CD14-positive monocyte (primary cell): ENCODE measurements around the gene MTUS2. TPM values are rescaled to one million over a fixed set of nuclear protein-coding genes. Genes with fewer than 3 reads are reported as not detected.

Source experiments
- DNase-seq, 3 donors: peaks; one replicate each; pipeline ENCODE4 v3.0.0-alpha.2; 2011 to 2022
- H2AFZ ChIP-seq: 2 replicates; pipeline ENCODE4 v1.6.0; 2012; ENCODE audit warnings: mild to moderate bottlenecking, low read depth, low read length, inconsistent platforms; ENCODE audit not compliant: insufficient read depth, poor library complexity, severe bottlenecking
- H3K27ac ChIP-seq, 2 donors: 1 replicate in 1 of 2; 2 replicates in 1 of 2; pipeline ENCODE4 v1.5.1; 2012 to 2013; ENCODE audit warnings: low read length in 2 of 2, control low read depth in 1 of 2, inconsistent platforms in 1 of 2, low read depth in 1 of 2, mild to moderate bottlenecking in 1 of 2
- H3K27me3 ChIP-seq, 2 donors: one replicate each; pipeline versions ENCODE4 v1.6.0 to v1.6.1; 2011 to 2013; ENCODE audit warnings: low read length in 2 of 2; ENCODE audit not compliant: control insufficient read depth in 2 of 2, insufficient read depth in 2 of 2
- H3K36me3 ChIP-seq, 2 donors: replicated peaks in 1 of 2; 1 replicate in 1 of 2; 2 replicates in 1 of 2; pipeline versions ENCODE4 v1.5.1 to v1.6.1; 2012 to 2013; ENCODE audit warnings: low read length in 2 of 2, control low read depth in 1 of 2, inconsistent platforms in 1 of 2, mild to moderate bottlenecking in 1 of 2; ENCODE audit not compliant: insufficient read depth in 2 of 2, control insufficient read depth in 1 of 2
- H3K4me1 ChIP-seq, 2 donors: 1 replicate in 1 of 2; 2 replicates in 1 of 2; pipeline versions ENCODE4 v1.5.1 to v1.6.1; 2012 to 2013; ENCODE audit warnings: low read length in 2 of 2, control low read depth in 1 of 2, inconsistent platforms in 1 of 2, mild to moderate bottlenecking in 1 of 2, moderate library complexity in 1 of 2; ENCODE audit not compliant: insufficient read depth in 2 of 2, control insufficient read depth in 1 of 2
- H3K4me2 ChIP-seq: replicated peaks from 2 replicates; pipeline ENCODE3; 2012; ENCODE audit warnings: low read length, moderate library complexity, mild to moderate bottlenecking; ENCODE audit not compliant: poor library complexity, severe bottlenecking; ENCODE audit errors: extremely low read depth
- H3K4me3 ChIP-seq, 3 experiments: fragments of 200-600 bp in 1 of 3; sonication (generic) in 1 of 3; replicated peaks in 1 of 3; 1 replicate in 2 of 3; 2 replicates in 1 of 3; pipeline ENCODE4 v1.5.1; 2011 to 2013; ENCODE audit warnings: low read length in 3 of 3, mild to moderate bottlenecking in 3 of 3, control low read depth in 2 of 3, low read depth in 2 of 3, inconsistent platforms in 1 of 3, moderate library complexity in 1 of 3
- H3K79me2 ChIP-seq: 2 replicates; pipeline ENCODE4 v1.6.0; 2012; ENCODE audit warnings: mild to moderate bottlenecking, control low read depth, inconsistent platforms, low read length, moderate library complexity; ENCODE audit not compliant: insufficient read depth
- H3K9ac ChIP-seq: 2 replicates; pipeline ENCODE4 v1.6.0; 2017; ENCODE audit warnings: low read length, mild to moderate bottlenecking; ENCODE audit not compliant: insufficient read depth, poor library complexity, severe bottlenecking
- H3K9me3 ChIP-seq, 2 donors: replicated peaks in 1 of 2; 1 replicate in 1 of 2; 2 replicates in 1 of 2; pipeline versions ENCODE4 v1.5.1 to v1.6.1; 2012 to 2013; ENCODE audit warnings: low read length in 2 of 2, control low read depth in 1 of 2; ENCODE audit not compliant: control insufficient read depth in 1 of 2, insufficient read depth in 1 of 2
- H4K20me1 ChIP-seq: 2 replicates; pipeline ENCODE4 v1.6.0; 2012; ENCODE audit warnings: mild to moderate bottlenecking, low read length, control low read depth, moderate library complexity; ENCODE audit not compliant: insufficient read depth
- H3K27ac Mint-ChIP-seq, 7 donors: one replicate each; pipeline ENCODE4 v1.8.0; 2020; ENCODE audit warnings: mild to moderate bottlenecking in 7 of 7, mixed read lengths in 7 of 7, moderate library complexity in 6 of 7, inconsistent platforms in 2 of 7
- H3K27me3 Mint-ChIP-seq, 3 donors: one replicate each; pipeline ENCODE4 v1.8.0; 2021 to 2022; ENCODE audit warnings: low read depth in 3 of 3, mild to moderate bottlenecking in 3 of 3, mixed read lengths in 3 of 3, moderate library complexity in 3 of 3, inconsistent platforms in 1 of 3
- H3K36me3 Mint-ChIP-seq, 2 donors: one replicate each; pipeline ENCODE4 v1.8.0; 2020; ENCODE audit warnings: mixed read lengths in 2 of 2, inconsistent platforms in 1 of 2, mild to moderate bottlenecking in 1 of 2
- H3K4me1 Mint-ChIP-seq: one replicate; pipeline ENCODE4 v1.8.0; 2020; ENCODE audit warnings: mild to moderate bottlenecking, mixed read lengths
- H3K4me3 Mint-ChIP-seq, 2 donors: one replicate each; pipeline ENCODE4 v1.8.0; 2020; ENCODE audit warnings: mild to moderate bottlenecking in 2 of 2, mixed read lengths in 2 of 2, moderate library complexity in 1 of 2
- H3K9me3 Mint-ChIP-seq, 7 donors: one replicate each; pipeline ENCODE4 v1.8.0; 2020 to 2022; ENCODE audit warnings: mixed read lengths in 7 of 7, mild to moderate bottlenecking in 6 of 7, moderate library complexity in 6 of 7, inconsistent platforms in 2 of 7
- CTCF ChIP-seq: fragments of 200-600 bp; IDR thresholded peaks from one replicate; pipeline ENCODE4 v1.8.0; 2022; ENCODE audit warnings: antibody characterized with exemption, mild to moderate bottlenecking
- WGBS: methylation state at CpG from one replicate; pipeline ENCODE4 v1.1.5; 2013; ENCODE audit warnings: missing lambda C conversion rate; ENCODE audit not compliant: insufficient coverage; 5-methylcytosine and 5-hydroxymethylcytosine counted together
- intact Hi-C, 2 donors: fragments of 100-400 bp; cut with micrococcal nuclease; formaldehyde crosslinking; loops; one replicate each; pipeline versions ENCODE4 v1.15.0 to v1.15.1; 2023
- polyA plus RNA-seq, 3 donors: library from polyadenylated mRNA; depleted of rRNA in 1 of 3; unstranded in 2 of 3; stranded (reverse) in 1 of 3; fragments of 300-500 nt in 2 of 3; fragments of >200 nt in 1 of 3; fragmentation: Illumina TruSeq in 2 of 3; gene quantifications; 1 replicate in 2 of 3; 2 replicates in 1 of 3; pipeline ENCODE4 v1.2.3, GENCODE V29; 2012 to 2021

The MTUS2 gene
- polyA plus RNA-seq, 3 donors = 0.04 TPM; not detected in 2

- no peaks in the 10 kb centered on the region for H3K4me1 ChIP-seq
- H3K9me3 Mint-ChIP-seq = no peaks in the 10 kb centered on the region
- DNase-seq = no peak
- no peaks in the 10 kb centered on the region for H3K27me3 Mint-ChIP-seq
- H4K20me1 ChIP-seq = no peaks in the 10 kb centered on the region
- peaks cover 26% of the 10 kb centered on the region for H3K79me2 ChIP-seq
- TF ChIP-seq CTCF = no peak
- no peak overlapping the region for H3K4me2 ChIP-seq
- no peak overlapping the region for H3K4me3 Mint-ChIP-seq
- no peaks in the 10 kb centered on the region for H3K4me1 Mint-ChIP-seq
- H3K9me3 ChIP-seq = no peaks in the 10 kb centered on the region
- 97% methylated on average over 5 of the region's 8 CpGs for WGBS
- H3K36me3 ChIP-seq = peaks cover 21 to 39% of the 10 kb centered on the region in 2 donors
- no peaks in the 10 kb centered on the region for H3K27me3 ChIP-seq
- intact Hi-C loops = no loop called here
- H2AFZ ChIP-seq = no peak overlapping the region
- H3K36me3 Mint-ChIP-seq = peaks cover 41 to 43% of the 10 kb centered on the region in 2 donors
- no peak overlapping the region for H3K9ac ChIP-seq
- no peak overlapping the region for H3K27ac ChIP-seq
- H3K4me3 ChIP-seq = no peak overlapping the region
- no peak overlapping the region for H3K27ac Mint-ChIP-seq
These were observed 725.8 kb downstream of the MTUS2 start for GRCh38 chr13:29545988-29546387.

GRCh38 chr13:29546662-29547061, 726.5 kb downstream of the MTUS2 start:
- Histone ChIP-seq H3K4me2 (no peak overlapping the region), H3K36me3 (peaks cover 21 to 46% of the 10 kb centered on the region in 2 donors), H3K27ac (no peak overlapping the region), H2AFZ (no peak overlapping the region), H3K79me2 (peaks cover 26% of the 10 kb centered on the region), H3K4me3 (no peak overlapping the region), H3K27me3 (no peaks in the 10 kb centered on the region), H3K4me1 (no peaks in the 10 kb centered on the region), H3K9me3 (no peaks in the 10 kb centered on the region), H4K20me1 (no peaks in the 10 kb centered on the region), H3K9ac (no peak overlapping the region)
- intact Hi-C loops = no loop called here
- no peaks in the 10 kb centered on the region for H3K4me1 Mint-ChIP-seq
- H3K27me3 Mint-ChIP-seq = no peaks in the 10 kb centered on the region
- peaks cover 45 to 48% of the 10 kb centered on the region in 2 donors for H3K36me3 Mint-ChIP-seq
- no peak for TF ChIP-seq CTCF
- H3K27ac Mint-ChIP-seq = peak overlapping the region in 3 of 7 donors; percentile 8 to 63 (median 9)
- no peaks in the 10 kb centered on the region for H3K9me3 Mint-ChIP-seq
- WGBS = 100% methylated on average over 4 of the region's 8 CpGs
- no peak for DNase-seq
- H3K4me3 Mint-ChIP-seq = no peak overlapping the region
